Large intestine (tissue), 3 donors: ENCODE results near the gene TMEM255B. TPM values are rescaled to one million over a fixed set of nuclear protein-coding genes. Genes with fewer than 3 reads are reported as not detected.

Source experiments
- DNase-seq, 2 donors: peaks; one replicate each; pipeline versions ENCODE4 v3.0.0 to v3.0.0-alpha.2; 2013
- H3K27ac ChIP-seq: one replicate; pipeline ENCODE4 v1.5.1; 2013; ENCODE audit warnings: low read length
- H3K27me3 ChIP-seq: 2 replicates; pipeline ENCODE4 v1.6.1; 2013; ENCODE audit warnings: low read length; ENCODE audit not compliant: control insufficient read depth, insufficient read depth
- H3K36me3 ChIP-seq: 2 replicates; pipeline ENCODE4 v1.6.1; 2013; ENCODE audit warnings: low read length; ENCODE audit not compliant: control insufficient read depth, insufficient read depth
- H3K4me1 ChIP-seq: one replicate; pipeline ENCODE4 v1.6.1; 2013; ENCODE audit warnings: low read length; ENCODE audit not compliant: control insufficient read depth, insufficient read depth
- H3K4me3 ChIP-seq: one replicate; pipeline ENCODE4 v1.5.1; 2013; ENCODE audit warnings: low read length
- H3K9me3 ChIP-seq: one replicate; pipeline ENCODE4 v1.6.1; 2013; ENCODE audit warnings: mild to moderate bottlenecking, low read depth, low read length, moderate library complexity; ENCODE audit not compliant: control insufficient read depth
- WGBS: methylation state at CpG from one replicate; pipeline ENCODE4 v1.1.5; 2013; ENCODE audit warnings: low lambda C conversion rate; ENCODE audit not compliant: insufficient coverage; 5-methylcytosine and 5-hydroxymethylcytosine counted together
- polyA plus RNA-seq: library from polyadenylated mRNA; unstranded; fragments of 120-200 nt; gene quantifications from one replicate; pipeline ENCODE4 v1.2.1, GENCODE V29; 2013

The TMEM255B gene
- polyA plus RNA-seq, 1 donor: 5.1 TPM

DNA sequence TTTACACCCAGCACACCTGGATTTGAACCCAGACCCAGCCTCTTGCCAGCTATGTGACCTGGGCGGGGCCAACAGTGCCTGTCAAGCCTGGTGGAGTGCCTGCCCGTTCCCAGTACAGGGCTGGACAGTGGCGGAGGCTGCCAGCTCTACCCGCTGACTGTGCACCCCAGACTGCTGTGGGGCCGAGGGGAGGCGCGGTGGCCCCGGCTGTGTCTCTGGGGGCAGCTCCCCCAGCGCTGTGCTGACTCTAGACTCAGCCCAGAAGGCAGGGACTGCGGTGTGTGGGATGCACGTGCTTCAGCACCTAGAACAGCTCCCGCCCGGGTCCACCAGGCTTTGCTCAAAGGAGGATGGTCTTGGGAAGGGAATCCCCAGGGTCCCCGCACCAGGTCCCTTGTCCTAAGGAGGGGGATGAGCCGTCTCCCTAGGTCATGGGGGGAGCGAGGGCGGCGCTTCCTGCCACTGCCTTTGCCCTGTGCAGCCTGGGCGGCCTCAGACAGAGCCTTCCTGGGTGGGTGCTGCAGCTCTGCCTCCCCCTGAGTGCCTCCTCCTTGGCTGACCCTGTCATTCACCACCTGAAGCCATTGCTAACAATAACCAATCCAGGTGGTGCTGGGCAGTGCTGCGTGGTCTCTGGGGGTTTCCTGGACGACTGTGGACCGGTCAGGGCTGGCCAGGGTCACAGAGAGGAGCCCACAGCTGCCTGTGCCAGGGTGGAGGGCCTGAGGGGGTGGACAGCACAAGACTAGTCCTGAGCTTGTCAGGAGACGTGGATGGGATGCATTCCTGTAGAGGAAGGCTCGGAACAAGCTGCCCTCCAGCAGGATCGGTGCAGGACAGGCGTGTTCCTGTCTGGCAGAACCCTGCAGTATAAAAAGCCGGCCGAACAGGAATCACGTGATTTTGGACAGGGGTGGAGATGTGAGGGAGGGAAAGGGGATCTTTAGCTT lies 18.6 kb downstream of the TMEM255B start:
- peaks cover 8% of the 10 kb centered on the region for H3K9me3 ChIP-seq
- no peak for DNase-seq
- H3K4me3 ChIP-seq: no peak overlapping the region
- peaks cover 10% of the 10 kb centered on the region for H3K27me3 ChIP-seq
- no peak overlapping the region for H3K27ac ChIP-seq
- no peaks in the 10 kb centered on the region for H3K4me1 ChIP-seq
- WGBS: no CpG with 5 or more reads among the region's 29 CpGs
- no peaks in the 10 kb centered on the region for H3K36me3 ChIP-seq

DNA sequence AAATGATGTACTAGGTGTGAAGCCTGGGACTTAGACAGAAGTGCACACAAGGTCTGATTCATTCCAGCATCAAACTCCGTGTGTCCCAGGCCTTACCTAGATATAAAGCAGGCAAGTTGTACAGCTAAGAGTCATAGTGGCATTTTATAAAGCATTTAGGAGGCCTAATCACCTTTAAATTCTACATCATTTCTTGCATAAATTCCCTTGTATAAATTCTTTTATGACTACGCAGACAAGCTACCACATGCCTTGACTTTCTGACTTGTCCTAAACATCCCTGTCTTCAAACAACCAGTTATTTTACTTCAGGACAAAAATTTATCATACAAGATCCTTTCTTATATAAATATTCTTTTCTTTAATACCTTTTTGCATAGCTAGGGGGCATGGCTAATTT lies 22.5 kb downstream of the TMEM255B start:
- WGBS: 100% methylated on average over 1 of the region's 2 CpGs
- Histone ChIP-seq H3K27ac (no peak overlapping the region), H3K27me3 (peaks cover 10% of the 10 kb centered on the region), H3K9me3 (no peaks in the 10 kb centered on the region), H3K36me3 (no peaks in the 10 kb centered on the region), H3K4me3 (no peak overlapping the region), H3K4me1 (no peaks in the 10 kb centered on the region)
- no peak for DNase-seq

DNA sequence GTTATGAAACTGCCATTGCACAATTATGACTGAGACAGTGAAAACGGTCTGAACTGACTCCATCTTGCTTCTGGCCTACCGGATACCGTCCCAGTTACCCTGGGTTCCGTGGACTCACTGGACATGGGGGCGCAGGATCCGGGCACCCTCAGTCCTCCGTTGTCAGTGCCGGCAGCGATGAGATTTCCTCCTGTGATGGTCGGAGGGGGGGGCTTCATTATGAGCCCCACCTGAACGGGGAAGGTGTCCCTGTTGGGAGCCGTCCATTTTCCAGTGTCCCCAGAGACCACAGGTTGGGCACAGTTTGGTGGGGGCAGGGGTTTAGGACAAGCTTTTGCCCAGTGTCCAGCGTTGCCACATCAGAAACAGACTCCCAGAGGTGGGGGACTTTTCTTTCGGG lies 23.4 kb downstream of the TMEM255B start:
- no CpG with 5 or more reads among the region's 14 CpGs for WGBS
- no peak overlapping the region for H3K4me3 ChIP-seq
- no peaks in the 10 kb centered on the region for H3K36me3 ChIP-seq
- H3K27ac ChIP-seq: no peak overlapping the region
- H3K9me3 ChIP-seq: no peaks in the 10 kb centered on the region
- DNase-seq: no peak
- no peaks in the 10 kb centered on the region for H3K4me1 ChIP-seq
- H3K27me3 ChIP-seq: peaks cover 7% of the 10 kb centered on the region

DNA sequence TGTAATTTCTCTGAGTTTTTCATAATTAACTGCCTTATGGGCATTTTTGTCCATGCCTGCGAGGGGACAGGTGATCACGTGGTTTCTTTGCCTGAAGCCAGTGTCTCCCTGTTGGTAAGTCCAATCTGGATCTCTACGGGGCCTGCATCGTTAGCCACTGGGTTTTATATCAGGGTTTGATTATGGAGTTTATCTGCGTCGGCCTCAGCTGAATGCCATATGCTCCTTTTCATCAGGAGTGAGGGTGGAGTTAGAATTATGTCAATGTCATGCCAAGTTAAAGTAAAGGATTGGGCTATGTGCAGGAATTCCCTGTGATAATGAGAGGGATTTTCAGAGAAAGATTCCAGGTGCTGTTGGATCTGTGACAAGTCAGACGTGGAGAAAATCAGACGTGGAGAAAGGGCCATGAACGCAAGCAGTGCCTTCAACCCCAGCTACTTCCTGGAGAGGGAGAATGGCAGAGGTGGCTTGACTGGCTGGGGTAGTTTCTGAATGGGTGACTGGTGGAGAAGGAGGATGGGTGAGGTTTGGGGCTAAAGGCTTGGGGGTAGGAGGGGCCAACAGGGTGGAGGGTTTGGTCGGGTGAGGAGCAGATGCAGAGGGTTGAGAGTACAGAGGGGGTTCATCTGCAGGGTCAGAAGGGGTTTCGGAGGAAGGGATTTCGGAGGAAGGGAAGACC lies 24.3 kb downstream of the TMEM255B start:
- Histone ChIP-seq H3K4me3 (no peak overlapping the region), H3K9me3 (no peaks in the 10 kb centered on the region), H3K4me1 (no peaks in the 10 kb centered on the region), H3K27me3 (peaks cover 4% of the 10 kb centered on the region), H3K27ac (no peak overlapping the region), H3K36me3 (no peaks in the 10 kb centered on the region)
- 83% methylated on average over 2 of the region's 12 CpGs for WGBS
- DNase-seq: no peak

DNA sequence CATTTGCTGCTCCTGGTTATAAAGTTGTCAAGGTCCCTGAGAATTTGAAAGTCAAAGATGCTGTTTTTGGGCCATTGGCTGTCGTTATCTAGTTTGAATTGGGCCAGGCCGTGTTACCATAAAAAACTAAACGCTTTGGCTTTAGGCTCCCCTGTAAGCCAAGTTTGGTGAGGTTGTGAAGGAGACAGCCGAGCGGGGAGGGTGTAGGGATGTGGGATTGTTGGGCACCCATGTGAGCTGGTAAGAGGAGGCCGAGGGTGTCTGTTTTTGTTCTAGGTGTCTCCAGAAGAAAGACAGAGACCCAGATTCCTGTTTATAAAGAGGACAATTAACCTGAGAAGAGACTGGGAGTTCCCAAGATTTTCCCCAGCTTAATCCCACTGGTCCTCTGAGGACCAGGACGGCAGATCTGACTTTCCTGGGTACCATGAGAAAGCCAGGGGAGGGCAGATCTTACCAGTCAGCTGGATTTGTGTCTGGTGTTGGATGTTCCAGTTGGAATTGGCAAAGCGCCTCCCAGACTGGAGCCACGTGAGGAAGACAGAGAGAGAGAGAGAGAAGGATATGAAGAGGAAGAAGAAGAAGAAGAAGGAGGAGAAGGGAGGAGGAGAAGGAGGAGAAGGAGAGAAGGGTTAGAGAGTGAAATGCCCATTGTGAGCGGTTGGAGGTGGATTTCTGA lies 25.1 kb downstream of the TMEM255B start:
- no peaks in the 10 kb centered on the region for H3K9me3 ChIP-seq
- no peak overlapping the region for H3K4me3 ChIP-seq
- H3K27ac ChIP-seq: no peak overlapping the region
- no peaks in the 10 kb centered on the region for H3K4me1 ChIP-seq
- 64% methylated on average over 2 of the region's 10 CpGs for whole genome bisulfite sequencing
- DNase-seq: no peak
- peaks cover 4% of the 10 kb centered on the region for H3K27me3 ChIP-seq
- H3K36me3 ChIP-seq: no peaks in the 10 kb centered on the region

DNA sequence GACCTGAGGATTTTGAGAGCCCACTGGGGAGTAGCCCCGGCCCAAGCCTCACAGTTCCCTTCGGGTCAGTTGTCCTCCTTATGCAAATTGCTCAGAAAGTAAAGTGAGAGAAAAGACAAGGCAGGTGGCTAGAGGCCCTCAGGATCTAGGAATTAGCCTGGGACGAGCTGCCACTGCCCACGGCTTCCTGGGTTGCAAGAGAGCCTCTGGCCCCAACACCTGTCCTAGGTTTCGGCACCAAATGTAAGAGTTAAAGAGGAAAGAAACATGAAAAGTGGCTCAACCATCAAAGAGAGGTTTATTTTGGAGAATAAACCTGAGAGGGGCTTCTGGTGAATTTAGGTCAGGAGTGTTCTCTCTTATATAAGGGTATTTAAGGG lies 25.6 kb downstream of the TMEM255B start:
- Histone ChIP-seq H3K4me1 (no peaks in the 10 kb centered on the region), H3K9me3 (no peaks in the 10 kb centered on the region), H3K27ac (no peak overlapping the region), H3K4me3 (no peak overlapping the region), H3K27me3 (no peaks in the 10 kb centered on the region), H3K36me3 (no peaks in the 10 kb centered on the region)
- no peak for DNase-seq
- no CpG with 5 or more reads among the region's 5 CpGs for WGBS

DNA sequence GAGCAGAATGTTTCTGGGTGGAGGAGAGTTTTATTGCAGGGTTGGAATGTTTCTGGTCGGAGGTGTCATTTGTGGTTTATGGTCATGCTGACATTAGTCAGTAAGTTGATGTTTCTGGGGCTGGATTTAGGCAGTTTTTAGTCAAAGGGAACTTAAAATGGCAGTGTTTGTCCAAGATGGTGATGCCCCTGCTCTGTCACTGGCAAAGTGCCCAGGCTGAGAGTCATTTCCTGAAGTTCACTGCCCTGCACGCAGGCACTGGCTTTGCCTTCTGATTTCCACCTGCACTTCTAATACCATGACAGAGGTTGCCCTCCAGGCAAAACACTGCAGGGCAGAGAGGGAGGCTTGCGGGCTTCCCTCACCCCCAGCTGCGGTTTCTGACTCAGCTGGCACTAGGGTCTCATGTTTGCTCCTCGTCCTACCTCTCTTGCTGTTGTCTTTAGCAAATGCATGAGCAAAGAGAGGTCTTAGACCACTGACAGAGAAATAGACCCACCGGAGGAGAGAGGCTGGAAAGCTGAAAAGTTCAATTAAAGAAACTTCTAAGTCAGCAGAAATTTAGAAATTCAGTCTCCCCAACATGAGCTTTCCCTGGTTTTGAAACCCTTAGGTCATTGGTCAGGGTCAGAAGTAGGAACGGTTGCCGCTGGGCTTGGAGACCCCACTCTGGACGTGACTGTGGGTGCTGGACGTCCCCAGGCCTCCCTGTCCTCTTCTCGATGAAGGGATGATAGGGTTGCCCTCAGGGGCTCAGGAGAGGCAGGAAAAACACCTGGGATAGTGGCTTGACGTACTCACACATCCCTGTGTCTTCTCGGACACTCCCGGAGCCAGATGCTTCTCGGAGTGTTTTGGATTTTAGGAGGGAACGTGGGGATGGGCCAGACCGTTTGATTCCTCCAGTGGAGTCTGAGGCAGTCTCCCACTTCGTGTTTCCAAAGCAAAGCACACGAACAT lies 26.3 kb downstream of the TMEM255B start:
- Histone ChIP-seq H3K27me3 (no peaks in the 10 kb centered on the region), H3K4me3 (no peak overlapping the region), H3K9me3 (no peaks in the 10 kb centered on the region), H3K36me3 (no peaks in the 10 kb centered on the region), H3K4me1 (no peaks in the 10 kb centered on the region), H3K27ac (no peak overlapping the region)
- no peak for DNase-seq
- WGBS: 80% methylated on average over 1 of the region's 19 CpGs

DNA sequence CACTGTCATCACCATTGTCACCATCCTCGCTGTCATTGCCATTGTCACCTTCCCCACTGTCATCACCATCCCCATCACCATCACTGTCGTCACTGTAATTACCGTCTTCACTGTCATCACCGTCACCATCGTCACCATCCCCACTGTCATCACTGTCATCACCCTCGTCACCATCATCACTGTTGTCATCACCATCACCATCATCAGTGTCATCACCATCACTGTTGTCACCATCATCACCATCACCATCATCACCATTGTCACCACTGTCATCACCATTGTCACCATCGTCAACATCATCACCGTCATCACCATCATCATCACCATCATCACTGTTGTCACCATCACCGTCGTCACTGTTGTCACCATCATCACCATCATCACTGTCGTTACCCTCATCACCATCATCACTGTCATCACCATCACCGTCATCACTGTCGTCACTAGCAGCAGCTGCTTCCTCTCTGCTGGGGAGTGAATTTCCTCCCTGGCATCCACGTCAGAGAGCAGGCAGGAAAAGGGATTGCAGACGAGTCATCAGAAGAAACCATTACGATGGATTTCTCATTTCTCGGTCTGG lies 27.3 kb downstream of the TMEM255B start:
- WGBS: 80% methylated on average over 2 of the region's 17 CpGs
- Histone ChIP-seq H3K27ac (no peak overlapping the region), H3K36me3 (no peaks in the 10 kb centered on the region), H3K4me1 (no peaks in the 10 kb centered on the region), H3K27me3 (no peaks in the 10 kb centered on the region), H3K4me3 (no peak overlapping the region), H3K9me3 (no peaks in the 10 kb centered on the region)
- no peak for DNase-seq

DNA sequence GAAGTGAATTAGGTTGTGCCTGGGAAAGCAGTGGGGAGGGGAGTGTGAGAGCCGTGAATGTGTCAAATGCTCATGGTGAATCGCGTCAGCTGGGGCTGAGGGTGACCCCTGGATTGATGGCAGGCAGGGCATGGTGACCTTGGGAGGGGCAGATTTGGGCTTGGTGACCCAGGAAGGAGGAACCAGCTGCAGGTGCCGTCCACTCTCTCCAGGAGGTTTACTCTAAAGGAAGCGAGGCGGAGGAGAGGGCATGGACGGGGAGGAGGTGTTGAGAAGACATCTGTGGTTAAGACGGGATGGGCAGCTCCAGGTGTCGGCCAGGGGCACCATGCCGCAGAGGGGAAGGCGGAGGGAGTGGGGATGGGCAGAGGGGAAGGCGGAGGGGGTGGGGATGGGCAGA lies 28.7 kb downstream of the TMEM255B start:
- Histone ChIP-seq H3K4me1 (no peaks in the 10 kb centered on the region), H3K36me3 (no peaks in the 10 kb centered on the region), H3K27ac (no peak overlapping the region), H3K9me3 (no peaks in the 10 kb centered on the region), H3K27me3 (no peaks in the 10 kb centered on the region), H3K4me3 (no peak overlapping the region)
- DNase-seq: no peak
- WGBS: no CpG with 5 or more reads among the region's 12 CpGs
